Mesothelial cell of epicardium (in vitro differentiated cells): Measurements from ENCODE around the gene MTOR. TPM values are rescaled to one million over a fixed set of nuclear protein-coding genes. Genes with fewer than 3 reads are reported as not detected.

Experiments
- DNase-seq, 2 experiments: peaks; one replicate each; pipeline ENCODE4 v3.0.0; 2021; ENCODE audit warnings: low spot score in 2 of 2; ENCODE audit not compliant: unreplicated experiment in 2 of 2
- H3K27ac Mint-ChIP-seq: 2 replicates; pipeline ENCODE4 v1.8.0; 2021; ENCODE audit warnings: mixed read lengths
- H3K27me3 Mint-ChIP-seq: 2 replicates; pipeline ENCODE4 v1.8.0; 2021; ENCODE audit warnings: low read depth, mixed read lengths
- H3K36me3 Mint-ChIP-seq: 2 replicates; pipeline ENCODE4 v1.8.0; 2021; ENCODE audit warnings: mixed read lengths
- H3K4me1 Mint-ChIP-seq: 2 replicates; pipeline ENCODE4 v1.8.0; 2021; ENCODE audit warnings: mixed read lengths
- H3K4me3 Mint-ChIP-seq: 2 replicates; pipeline ENCODE4 v1.8.0; 2021; ENCODE audit warnings: mild to moderate bottlenecking, moderate library complexity, mixed read lengths
- H3K9me3 Mint-ChIP-seq: 2 replicates; pipeline ENCODE4 v1.8.0; 2021; ENCODE audit warnings: mixed read lengths
- total RNA-seq: library from RNA; stranded (reverse); gene quantifications from 3 replicates; pipeline ENCODE4 v1.2.1, GENCODE V29; 2021
- TF ChIP-seq, protein P1 (sequence below): fragments of 200-600 bp; sonication (generic); IDR thresholded peaks from one replicate; pipeline ENCODE4 v1.5.0; 2021; ENCODE audit warnings: antibody characterized with exemption; ENCODE audit not compliant: unreplicated experiment

Gene MTOR
- total RNA-seq, 1 donor from 2014 or later: 49.3 TPM

DNA sequence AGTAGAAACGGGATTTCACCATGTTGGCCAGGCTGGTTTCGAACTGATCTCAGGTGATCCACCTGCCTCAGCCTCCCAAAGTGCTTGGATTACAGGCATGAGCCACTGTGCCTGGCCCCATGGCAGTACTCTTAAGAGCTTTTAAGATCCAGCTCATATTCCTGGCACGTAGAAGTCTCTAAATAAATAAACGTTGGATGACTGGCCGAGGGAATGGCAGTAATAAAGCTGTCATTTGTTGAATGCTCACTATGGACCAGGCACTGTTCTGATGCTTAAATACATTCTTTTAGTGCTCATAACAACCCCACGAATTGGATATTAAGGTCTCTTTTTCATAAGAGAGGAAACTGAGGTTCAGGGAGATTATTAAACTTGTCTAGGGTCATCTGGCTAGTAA, 31.5 kb upstream of the MTOR start:
- H3K27ac Mint-ChIP-seq: no peak overlapping the region
- no peaks in the 10 kb centered on the region for H3K4me1 Mint-ChIP-seq
- no peaks in the 10 kb centered on the region for H3K27me3 Mint-ChIP-seq
- TF ChIP-seq, protein P1, sequence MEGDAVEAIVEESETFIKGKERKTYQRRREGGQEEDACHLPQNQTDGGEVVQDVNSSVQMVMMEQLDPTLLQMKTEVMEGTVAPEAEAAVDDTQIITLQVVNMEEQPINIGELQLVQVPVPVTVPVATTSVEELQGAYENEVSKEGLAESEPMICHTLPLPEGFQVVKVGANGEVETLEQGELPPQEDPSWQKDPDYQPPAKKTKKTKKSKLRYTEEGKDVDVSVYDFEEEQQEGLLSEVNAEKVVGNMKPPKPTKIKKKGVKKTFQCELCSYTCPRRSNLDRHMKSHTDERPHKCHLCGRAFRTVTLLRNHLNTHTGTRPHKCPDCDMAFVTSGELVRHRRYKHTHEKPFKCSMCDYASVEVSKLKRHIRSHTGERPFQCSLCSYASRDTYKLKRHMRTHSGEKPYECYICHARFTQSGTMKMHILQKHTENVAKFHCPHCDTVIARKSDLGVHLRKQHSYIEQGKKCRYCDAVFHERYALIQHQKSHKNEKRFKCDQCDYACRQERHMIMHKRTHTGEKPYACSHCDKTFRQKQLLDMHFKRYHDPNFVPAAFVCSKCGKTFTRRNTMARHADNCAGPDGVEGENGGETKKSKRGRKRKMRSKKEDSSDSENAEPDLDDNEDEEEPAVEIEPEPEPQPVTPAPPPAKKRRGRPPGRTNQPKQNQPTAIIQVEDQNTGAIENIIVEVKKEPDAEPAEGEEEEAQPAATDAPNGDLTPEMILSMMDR: no peak
- no peak overlapping the region for H3K4me3 Mint-ChIP-seq
- H3K36me3 Mint-ChIP-seq: peaks cover 19% of the 10 kb centered on the region
- no peaks in the 10 kb centered on the region for H3K9me3 Mint-ChIP-seq
- no peak for DNase-seq

DNA sequence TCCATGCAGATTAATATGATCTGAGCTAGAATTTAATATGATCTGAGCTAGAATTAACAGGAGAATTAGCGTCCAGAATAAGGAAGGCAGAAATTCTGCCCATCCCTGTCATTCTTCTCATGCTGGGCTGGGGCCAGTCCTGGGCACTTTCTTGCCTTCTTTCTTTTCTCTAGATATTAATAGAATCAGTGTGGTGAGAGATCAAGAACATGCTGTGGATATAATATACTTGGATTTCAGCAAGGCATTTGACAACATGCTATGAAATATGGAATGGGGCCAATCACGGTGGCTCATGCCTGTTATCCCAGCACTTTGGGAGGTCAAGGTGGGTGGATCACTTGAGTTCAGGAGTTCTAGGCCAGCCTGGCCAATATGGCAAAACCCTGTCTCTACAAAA, 28.7 kb upstream of the MTOR start:
- Mint-ChIP-seq H3K27ac (no peak overlapping the region), H3K27me3 (no peaks in the 10 kb centered on the region), H3K9me3 (no peaks in the 10 kb centered on the region), H3K36me3 (peaks cover 19% of the 10 kb centered on the region), H3K4me3 (no peak overlapping the region), H3K4me1 (no peaks in the 10 kb centered on the region)
- TF ChIP-seq, protein P1: no peak
- no peak for DNase-seq

DNA sequence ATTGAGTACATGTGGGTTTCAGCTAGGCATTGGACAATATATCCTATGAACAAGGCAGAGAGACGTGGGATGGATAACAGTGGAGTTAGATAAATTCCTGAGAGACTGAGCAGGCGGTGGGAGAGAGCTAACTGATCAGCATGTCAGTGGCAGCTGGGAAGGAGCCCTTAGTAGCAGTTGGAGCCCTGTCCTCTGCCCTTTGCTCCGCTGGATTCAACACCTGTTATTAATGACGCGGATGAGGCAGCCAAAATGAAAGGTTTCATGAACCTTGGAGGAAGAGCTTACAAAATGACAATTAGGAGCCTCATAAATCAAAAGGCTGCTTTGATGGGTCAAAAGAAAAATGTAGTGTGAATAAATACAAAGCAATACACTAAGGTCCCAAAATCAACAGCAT, 26.7 kb upstream of the MTOR start:
- H3K9me3 Mint-ChIP-seq: no peaks in the 10 kb centered on the region
- H3K27ac Mint-ChIP-seq: no peak overlapping the region
- no peak for DNase-seq

DNA sequence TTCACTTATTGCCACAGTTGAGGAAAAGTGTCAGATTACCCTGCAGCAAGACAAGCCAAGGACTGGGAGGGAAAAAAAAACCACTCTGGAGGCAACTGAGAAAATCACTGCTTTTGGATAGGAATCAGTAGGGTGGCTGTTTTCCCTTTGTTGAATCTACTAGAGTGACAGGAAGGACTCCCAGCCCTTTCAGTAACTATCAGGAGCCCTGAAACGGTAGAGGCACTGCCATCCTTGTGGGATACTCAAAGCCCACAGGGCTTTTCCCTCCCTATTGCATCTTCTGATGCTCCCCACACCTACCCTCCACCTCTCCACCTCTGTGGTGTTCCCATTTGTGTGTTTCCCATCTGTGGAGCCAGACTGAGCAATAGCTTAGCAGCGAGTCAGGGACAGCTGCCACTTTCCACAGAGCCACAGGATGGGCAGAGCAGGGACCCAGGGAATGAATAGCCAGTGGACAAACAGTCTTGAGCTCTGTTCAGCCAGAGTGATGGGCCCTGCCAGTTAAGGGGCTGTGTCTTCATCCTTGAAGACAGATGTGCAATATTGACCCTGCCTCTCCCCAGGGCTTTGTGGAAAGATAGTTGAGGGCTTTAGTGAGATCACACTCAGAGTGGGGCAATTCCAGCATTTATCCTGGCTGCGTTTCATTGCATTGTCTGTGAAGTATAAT, 24.5 kb upstream of the MTOR start:
- DNase-seq: no peak
- no peak overlapping the region for H3K27ac Mint-ChIP-seq

More for the DNA sequence above, 26.7 kb upstream of the MTOR start:
- peaks cover 12% of the 10 kb centered on the region for H3K36me3 Mint-ChIP-seq
- no peaks in the 10 kb centered on the region for H3K27me3 Mint-ChIP-seq
- no peak overlapping the region for H3K4me3 Mint-ChIP-seq
- H3K4me1 Mint-ChIP-seq: no peaks in the 10 kb centered on the region
- TF ChIP-seq, protein P1: no peak

DNA sequence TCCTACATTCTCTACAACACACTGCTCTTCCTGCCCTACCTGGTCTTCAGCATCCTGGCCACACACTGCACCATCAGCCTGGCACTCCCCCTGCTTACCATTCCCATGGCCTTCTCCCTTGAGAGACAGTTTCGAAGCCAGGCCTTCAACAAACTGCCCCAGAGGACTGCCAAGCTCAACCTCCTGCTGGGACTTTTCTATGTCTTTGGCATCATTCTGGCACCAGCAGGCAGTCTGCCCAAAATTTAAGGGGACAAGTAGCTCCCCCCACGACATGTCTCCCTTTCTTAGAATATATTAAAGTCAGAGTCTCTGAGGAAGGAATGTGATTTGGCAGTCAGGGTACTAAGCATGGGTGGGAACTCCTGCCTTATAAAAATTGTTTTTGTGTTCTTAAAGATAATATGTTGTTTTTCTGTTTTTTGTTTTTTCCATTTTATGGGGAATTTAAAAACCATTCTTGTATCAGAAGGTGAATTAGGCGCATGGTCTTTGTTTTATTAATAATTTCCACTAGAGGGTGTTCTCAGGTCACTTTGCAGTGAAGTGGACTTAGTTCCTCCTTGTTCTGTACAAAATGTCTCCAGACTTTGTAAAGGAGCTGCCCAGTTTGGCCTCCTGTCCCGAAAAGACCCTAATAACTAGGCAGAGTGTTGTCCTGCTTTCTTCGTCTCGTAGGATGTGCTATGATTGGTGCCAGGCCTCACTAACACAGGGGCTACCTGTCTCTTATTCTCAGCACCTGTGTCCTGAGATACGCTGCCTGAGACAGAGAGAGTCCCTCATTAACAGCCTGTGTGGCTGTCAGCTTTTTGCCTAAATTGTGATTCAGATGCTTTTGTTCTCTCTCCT, 23.8 kb upstream of the MTOR start:
- peaks cover 7% of the 10 kb centered on the region for H3K4me1 Mint-ChIP-seq
- no peak overlapping the region for H3K4me3 Mint-ChIP-seq
- no peak for DNase-seq
- no peaks in the 10 kb centered on the region for H3K9me3 Mint-ChIP-seq
- no peaks in the 10 kb centered on the region for H3K27me3 Mint-ChIP-seq
- no peak overlapping the region for H3K27ac Mint-ChIP-seq
- H3K36me3 Mint-ChIP-seq: peaks cover 19% of the 10 kb centered on the region
- TF ChIP-seq, protein P1: peak; percentile 25

More for the DNA sequence above, 24.5 kb upstream of the MTOR start:
- no peaks in the 10 kb centered on the region for H3K27me3 Mint-ChIP-seq
- H3K4me3 Mint-ChIP-seq: no peak overlapping the region
- peaks cover 17% of the 10 kb centered on the region for H3K36me3 Mint-ChIP-seq
- no peaks in the 10 kb centered on the region for H3K9me3 Mint-ChIP-seq
- H3K4me1 Mint-ChIP-seq: peaks cover 3% of the 10 kb centered on the region
- TF ChIP-seq, protein P1: peak; percentile 1
